EL (cell line): ENCODE results near the gene EXTL1.

Experiments used
- DNase-seq: peaks from one replicate; pipeline ENCODE4 v3.0.0-alpha.2; 2016

EXTL1 gene

GRCh38 chr1:26075421-26076144 is 54.0 kb downstream of the EXTL1 start:
- DNase-seq: no peak

GRCh38 chr1:26077524-26077923 is 55.9 kb downstream of the EXTL1 start:
- DNase-seq: no peak

GRCh38 chr1:26078286-26079177 is 57.0 kb downstream of the EXTL1 start:
- DNase-seq: no peak

- no peak for DNase-seq
Measured at GRCh38 chr1:26079178-26079563, 57.6 kb downstream of the EXTL1 start.

GRCh38 chr1:26079960-26080814 is 58.6 kb downstream of the EXTL1 start:
- DNase-seq: no peak

GRCh38 chr1:26081267-26082019 is 59.9 kb downstream of the EXTL1 start:
- no peak for DNase-seq

GRCh38 chr1:26082020-26082350 is 60.4 kb downstream of the EXTL1 start:
- no peak for DNase-seq

GRCh38 chr1:26083208-26083607 is 61.6 kb downstream of the EXTL1 start:
- no peak for DNase-seq

- no peak for DNase-seq
Measured at GRCh38 chr1:26084091-26084561, 62.6 kb downstream of the EXTL1 start.

GRCh38 chr1:26084844-26085243 is 63.3 kb downstream of the EXTL1 start:
- DNase-seq: no peak
